ENCODE measurements around the gene CERK. TPM values are rescaled to one million over a fixed set of nuclear protein-coding genes. Genes with fewer than 3 reads are reported as not detected.

The CERK gene
- total and polyA plus RNA-seq, 2 of the 13 experiments (the other 11 are each of a cell fraction or from before 2014, with no cell fraction given), result 40.3 to 41.9 TPM

DNA sequence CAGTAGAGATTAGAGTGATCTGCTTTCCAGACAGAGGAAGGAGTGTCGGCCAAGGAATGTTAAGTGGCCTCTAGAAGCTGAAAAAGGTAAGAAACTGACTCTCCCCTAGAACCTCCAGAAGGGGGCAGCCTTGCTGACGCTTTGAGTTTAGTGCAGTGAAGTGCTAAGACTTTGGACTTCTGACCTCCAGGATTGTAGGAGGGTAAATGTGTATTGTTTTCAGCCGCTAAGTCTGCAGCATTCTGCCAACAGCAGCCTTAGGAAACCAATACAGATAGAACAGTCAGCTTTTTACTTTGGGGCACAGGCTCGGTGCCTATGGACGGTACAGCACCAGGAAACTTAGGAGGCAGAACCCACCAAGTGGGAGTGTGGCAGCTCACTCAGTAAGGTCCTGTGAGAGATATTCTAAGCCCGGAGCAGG, 20.8 kb upstream of the CERK start (continued):
- TF ChIP-seq ARID4A (CRISPR knock-in tag; IDR thresholded peaks at IDR 0.05; ENCODE audit: borderline replicate concordance), result peak; percentile 15; the same call in 1 of the 2 replicates
- no peak for TF ChIP-seq NFE2L1 (CRISPR knock-in tag; IDR thresholded peaks at IDR 0.05; ENCODE audit: borderline replicate concordance)
- no peak for TF ChIP-seq SMAD9 (CRISPR knock-in tag; IDR thresholded peaks at IDR 0.05)
- no peak for TF ChIP-seq SIX1 (CRISPR knock-in tag; IDR thresholded peaks at IDR 0.05; ENCODE audit: borderline replicate concordance)
- TF ChIP-seq GATA4 (IDR thresholded peaks at IDR 0.05; ENCODE audit: borderline replicate concordance, low read depth), result no peak
- no peak for TF ChIP-seq ZFP41 (CRISPR knock-in tag; IDR thresholded peaks at IDR 0.05; ENCODE audit: borderline replicate concordance)
- TF ChIP-seq ESRRA (CRISPR knock-in tag; IDR thresholded peaks at IDR 0.05; ENCODE audit: low read depth), result peak; percentile 99
- no peak for TF ChIP-seq GABPA (IDR thresholded peaks at IDR 0.05; ENCODE audit: low read depth, low read length)
- TF ChIP-seq GABPA (CRISPR knock-in tag; IDR thresholded peaks at IDR 0.05; ENCODE audit: low read depth), result peak; percentile 67
- TF ChIP-seq AGO2 (optimal IDR thresholded peaks at IDR 0.05; ENCODE audit: low read depth, low read length), result no peak
- TF ChIP-seq BORCS8-MEF2B (CRISPR knock-in tag; IDR thresholded peaks at IDR 0.05), result no peak
- TF ChIP-seq ZNF430 (CRISPR knock-in tag; IDR thresholded peaks at IDR 0.05), result 0 out of 2 replicates have a peak, but pooled peaks have one; percentile 40
- TF ChIP-seq ZNF704 (CRISPR knock-in tag; IDR thresholded peaks at IDR 0.05; ENCODE audit: borderline replicate concordance), result no peak
- TF ChIP-seq ZBTB7B (CRISPR knock-in tag; IDR thresholded peaks at IDR 0.05), result 0 out of 2 replicates have a peak, but pooled peaks have one; percentile 40
- TF ChIP-seq HNF4A (CRISPR knock-in tag; IDR thresholded peaks at IDR 0.05), result peak; percentile 97
- no peak for TF ChIP-seq ZNF263 (CRISPR knock-in tag; IDR thresholded peaks at IDR 0.05)
- TF ChIP-seq ZBTB20 (CRISPR knock-in tag; IDR thresholded peaks at IDR 0.05; ENCODE audit: borderline replicate concordance, low read depth), result peak; percentile 54; the same call in 1 of the 2 replicates
- TF ChIP-seq ZNF503 (CRISPR knock-in tag; IDR thresholded peaks at IDR 0.05), result no peak
- no peak for TF ChIP-seq TGIF2 (CRISPR knock-in tag; IDR thresholded peaks at IDR 0.05)
- 0 out of 2 replicates have a peak, but pooled peaks have one; percentile 34 for TF ChIP-seq THAP11 (CRISPR knock-in tag; IDR thresholded peaks at IDR 0.05)
- peak; percentile 44; the same call in 1 of the 2 replicates for TF ChIP-seq SMAD3 (CRISPR knock-in tag; IDR thresholded peaks at IDR 0.05)
- peak; percentile 16; the same call in 1 of the 2 replicates for TF ChIP-seq TFAP4 (IDR thresholded peaks at IDR 0.05; ENCODE audit: borderline replicate concordance, low read depth)
- TF ChIP-seq ATM (IDR thresholded peaks at IDR 0.05; ENCODE audit: borderline replicate concordance), result no peak
- no peak for TF ChIP-seq PHF5A (CRISPR knock-in tag; IDR thresholded peaks at IDR 0.05; ENCODE audit: low read depth, unreplicated experiment)

Data from HepG2 (cell line).